GM21825 (cell line): ENCODE results near the gene HEY2.
"Not testable (repeated sequence)": the region's sequence is repeated elsewhere in the genome, so short reads cannot be mapped to it uniquely, and the experiment has no call there.

Experiments
- ATAC-seq: cut with Tn5 transposase; IDR thresholded peaks from one replicate; pipeline ENCODE4 v1.9.1; 2021; ENCODE audit warnings: mild to moderate bottlenecking, moderate library complexity; ENCODE audit not compliant: unreplicated experiment

Gene HEY2

GRCh38 chr6:125793863-125794262 lies 44.4 kb downstream of the HEY2 start:
- ATAC-seq, result peak; percentile 13

GRCh38 chr6:125794342-125795137 lies 45.1 kb downstream of the HEY2 start:
- ATAC-seq, result no peak

GRCh38 chr6:125795301-125795700 lies 45.9 kb downstream of the HEY2 start:
- no peak for ATAC-seq

- ATAC-seq, result no peak
These were observed 47.9 kb downstream of the HEY2 start for GRCh38 chr6:125797120-125797885.

- ATAC-seq, result no peak
These were observed 48.5 kb downstream of the HEY2 start for GRCh38 chr6:125797886-125798444.

GRCh38 chr6:125798734-125799508 lies 49.5 kb downstream of the HEY2 start:
- ATAC-seq, result peak; percentile 80

GRCh38 chr6:125802383-125802782 lies 53.0 kb downstream of the HEY2 start:
- no peak for ATAC-seq

- ATAC-seq, result peak; percentile 18
These were observed 53.5 kb downstream of the HEY2 start for GRCh38 chr6:125802943-125803377.

GRCh38 chr6:125804264-125804663 lies 54.8 kb downstream of the HEY2 start:
- peak; percentile 47 for ATAC-seq

GRCh38 chr6:125804866-125805425 lies 55.5 kb downstream of the HEY2 start:
- not testable (repeated sequence) for ATAC-seq

- ATAC-seq, result no peak
These were observed 57.4 kb downstream of the HEY2 start for GRCh38 chr6:125806813-125807212.

- peak; percentile 29 for ATAC-seq
These were observed 57.9 kb downstream of the HEY2 start for GRCh38 chr6:125807293-125807692.

- peak; percentile 29 for ATAC-seq
These were observed 58.6 kb downstream of the HEY2 start for GRCh38 chr6:125808060-125808459.

- no peak for ATAC-seq
These were observed 59.2 kb downstream of the HEY2 start for GRCh38 chr6:125808591-125808990.

GRCh38 chr6:125809570-125810170 lies 60.2 kb downstream of the HEY2 start:
- no peak for ATAC-seq

GRCh38 chr6:125810445-125810844 lies 61.0 kb downstream of the HEY2 start:
- ATAC-seq, result no peak
